ENCODE results near the gene HOXC12. TPM values are rescaled to one million over a fixed set of nuclear protein-coding genes. Genes with fewer than 3 reads are reported as not detected.

HOXC12 gene
- total RNA-seq, 1 donor from 2014 or later: not detected

DNA sequence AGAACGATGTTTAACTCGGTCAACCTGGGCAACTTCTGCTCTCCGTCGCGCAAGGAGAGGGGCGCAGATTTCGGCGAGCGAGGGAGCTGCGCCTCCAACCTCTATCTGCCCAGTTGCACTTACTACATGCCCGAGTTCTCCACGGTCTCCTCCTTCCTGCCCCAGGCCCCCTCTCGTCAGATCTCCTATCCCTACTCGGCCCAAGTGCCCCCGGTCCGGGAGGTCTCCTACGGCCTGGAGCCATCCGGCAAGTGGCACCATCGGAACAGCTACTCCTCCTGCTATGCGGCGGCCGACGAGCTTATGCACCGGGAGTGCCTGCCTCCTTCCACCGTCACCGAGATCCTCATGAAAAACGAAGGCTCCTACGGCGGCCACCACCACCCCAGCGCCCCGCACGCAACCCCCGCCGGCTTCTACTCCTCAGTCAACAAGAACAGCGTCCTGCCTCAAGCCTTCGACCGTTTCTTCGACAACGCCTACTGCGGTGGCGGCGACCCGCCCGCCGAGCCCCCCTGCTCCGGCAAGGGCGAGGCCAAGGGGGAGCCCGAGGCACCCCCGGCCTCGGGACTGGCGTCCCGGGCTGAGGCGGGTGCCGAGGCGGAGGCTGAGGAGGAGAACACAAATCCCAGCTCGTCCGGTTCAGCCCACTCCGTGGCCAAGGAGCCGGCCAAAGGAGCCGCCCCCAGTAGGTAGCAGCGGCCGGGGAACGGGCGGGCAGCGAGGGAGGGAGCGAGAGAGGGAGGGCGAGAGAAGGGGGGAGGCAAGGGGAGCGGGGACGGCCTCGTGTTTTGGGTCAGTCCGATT is 18.7 kb downstream of the HOXC12 start:
- no peak for DNase-seq (ENCODE audit: low spot score, unreplicated experiment)
- no peaks in the 10 kb centered on the region for H3K36me3 Mint-ChIP-seq (ENCODE audit: insufficient read depth)
- no peaks in the 10 kb centered on the region for H3K9me3 Mint-ChIP-seq (ENCODE audit: low read depth)
- H3K27me3 Mint-ChIP-seq: peaks cover 93% of the 10 kb centered on the region
- no peak overlapping the region for H3K4me3 Mint-ChIP-seq (ENCODE audit: low read depth)
- no peaks in the 10 kb centered on the region for H3K4me1 Mint-ChIP-seq (ENCODE audit: low read depth)
- TF ChIP-seq, protein P1, sequence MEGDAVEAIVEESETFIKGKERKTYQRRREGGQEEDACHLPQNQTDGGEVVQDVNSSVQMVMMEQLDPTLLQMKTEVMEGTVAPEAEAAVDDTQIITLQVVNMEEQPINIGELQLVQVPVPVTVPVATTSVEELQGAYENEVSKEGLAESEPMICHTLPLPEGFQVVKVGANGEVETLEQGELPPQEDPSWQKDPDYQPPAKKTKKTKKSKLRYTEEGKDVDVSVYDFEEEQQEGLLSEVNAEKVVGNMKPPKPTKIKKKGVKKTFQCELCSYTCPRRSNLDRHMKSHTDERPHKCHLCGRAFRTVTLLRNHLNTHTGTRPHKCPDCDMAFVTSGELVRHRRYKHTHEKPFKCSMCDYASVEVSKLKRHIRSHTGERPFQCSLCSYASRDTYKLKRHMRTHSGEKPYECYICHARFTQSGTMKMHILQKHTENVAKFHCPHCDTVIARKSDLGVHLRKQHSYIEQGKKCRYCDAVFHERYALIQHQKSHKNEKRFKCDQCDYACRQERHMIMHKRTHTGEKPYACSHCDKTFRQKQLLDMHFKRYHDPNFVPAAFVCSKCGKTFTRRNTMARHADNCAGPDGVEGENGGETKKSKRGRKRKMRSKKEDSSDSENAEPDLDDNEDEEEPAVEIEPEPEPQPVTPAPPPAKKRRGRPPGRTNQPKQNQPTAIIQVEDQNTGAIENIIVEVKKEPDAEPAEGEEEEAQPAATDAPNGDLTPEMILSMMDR (IDR thresholded peaks at IDR 0.05; ENCODE audit: unreplicated experiment): no peak
- no peak overlapping the region for H3K27ac Mint-ChIP-seq

DNA sequence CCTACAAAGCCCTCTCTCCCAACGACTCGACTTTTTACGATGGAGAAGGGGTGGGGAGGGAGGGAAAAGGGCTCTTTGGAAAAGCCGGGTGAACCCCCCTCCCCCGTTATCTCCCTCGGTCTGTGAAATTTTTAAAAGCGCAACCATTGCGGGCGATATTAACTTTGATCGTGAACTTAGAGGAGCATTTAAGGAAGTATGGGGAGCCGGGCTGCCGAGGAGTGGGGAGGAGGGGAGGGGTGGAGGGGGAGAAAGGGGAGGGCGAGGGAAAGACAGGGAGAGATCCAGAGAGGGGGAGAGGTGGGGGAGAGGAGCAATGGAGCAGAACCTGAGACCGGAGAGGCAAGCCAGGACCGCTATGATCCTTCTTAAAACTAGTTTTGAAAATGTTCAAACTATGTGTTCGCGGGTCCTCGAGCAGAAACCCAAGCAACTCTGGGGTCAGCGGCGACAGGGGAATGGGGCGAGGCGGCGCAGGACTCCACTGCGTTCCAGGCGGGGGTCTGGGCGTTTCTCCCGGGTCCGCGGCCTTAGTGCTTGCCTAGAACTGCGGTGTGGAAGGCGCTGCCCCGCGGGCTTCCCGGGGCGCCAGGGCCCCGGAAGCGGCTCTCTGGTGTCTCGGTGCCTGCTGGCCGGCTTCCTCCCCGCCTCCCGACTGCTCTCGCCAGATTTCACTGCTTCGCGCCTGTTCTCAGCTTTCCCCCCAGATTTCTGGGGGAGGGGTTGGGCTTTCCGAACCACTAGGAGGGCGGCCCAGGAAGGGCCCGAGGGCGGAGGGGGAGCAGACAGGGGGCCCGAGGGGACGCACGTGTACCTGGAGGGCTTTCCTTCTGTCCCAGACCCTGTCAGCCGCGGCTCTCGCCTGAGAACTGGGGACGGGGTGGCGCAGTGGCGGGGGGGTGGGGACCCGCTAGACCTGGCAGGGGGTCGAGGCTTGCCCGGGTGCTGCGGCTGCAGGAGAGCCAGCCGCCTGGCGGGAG is 19.7 kb downstream of the HOXC12 start, which contains the start of gene HOTAIR:
HOTAIR (minus strand) TSS at position 871 of the 980 bp plus-strand sequence.
- peak within 1 kb of the TSS; percentile 79 for H3K27ac Mint-ChIP-seq
- H3K4me3 Mint-ChIP-seq (ENCODE audit: low read depth): no peak within 1 kb of the TSS
- no peaks in the 10 kb centered on the region for H3K4me1 Mint-ChIP-seq (ENCODE audit: low read depth)
- H3K36me3 Mint-ChIP-seq (ENCODE audit: insufficient read depth): no peaks in the 10 kb centered on the region
- H3K9me3 Mint-ChIP-seq (ENCODE audit: low read depth): no peaks in the 10 kb centered on the region
- no peak for DNase-seq (ENCODE audit: low spot score, unreplicated experiment)
- H3K27me3 Mint-ChIP-seq: peaks cover 93% of the 10 kb centered on the region
- TF ChIP-seq, protein P1 (IDR thresholded peaks at IDR 0.05; ENCODE audit: unreplicated experiment): no peak

DNA sequence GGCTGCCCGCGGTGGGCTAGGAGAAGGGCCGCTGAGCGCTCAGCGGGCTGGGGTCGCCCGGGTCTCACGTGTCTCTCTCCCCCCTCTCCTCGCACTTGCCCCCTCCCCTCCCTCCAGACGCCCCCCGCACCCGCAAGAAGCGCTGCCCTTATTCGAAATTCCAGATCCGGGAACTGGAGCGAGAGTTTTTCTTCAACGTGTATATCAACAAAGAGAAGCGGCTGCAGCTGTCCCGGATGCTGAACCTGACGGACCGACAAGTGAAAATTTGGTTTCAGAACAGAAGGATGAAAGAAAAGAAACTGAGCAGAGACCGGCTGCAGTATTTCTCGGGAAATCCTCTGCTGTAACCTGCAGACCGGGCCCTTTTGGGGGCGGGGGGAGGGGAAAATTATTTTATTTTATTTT is 20.4 kb downstream of the HOXC12 start:
- H3K4me1 Mint-ChIP-seq (ENCODE audit: low read depth): no peaks in the 10 kb centered on the region
- H3K27me3 Mint-ChIP-seq: peaks cover 93% of the 10 kb centered on the region
- no peaks in the 10 kb centered on the region for H3K36me3 Mint-ChIP-seq (ENCODE audit: insufficient read depth)
- DNase-seq (ENCODE audit: low spot score, unreplicated experiment): no peak
- H3K9me3 Mint-ChIP-seq (ENCODE audit: low read depth): no peaks in the 10 kb centered on the region
- TF ChIP-seq, protein P1 (IDR thresholded peaks at IDR 0.05; ENCODE audit: unreplicated experiment): no peak
- no peak overlapping the region for H3K27ac Mint-ChIP-seq
- H3K4me3 Mint-ChIP-seq (ENCODE audit: low read depth): no peak overlapping the region

DNA sequence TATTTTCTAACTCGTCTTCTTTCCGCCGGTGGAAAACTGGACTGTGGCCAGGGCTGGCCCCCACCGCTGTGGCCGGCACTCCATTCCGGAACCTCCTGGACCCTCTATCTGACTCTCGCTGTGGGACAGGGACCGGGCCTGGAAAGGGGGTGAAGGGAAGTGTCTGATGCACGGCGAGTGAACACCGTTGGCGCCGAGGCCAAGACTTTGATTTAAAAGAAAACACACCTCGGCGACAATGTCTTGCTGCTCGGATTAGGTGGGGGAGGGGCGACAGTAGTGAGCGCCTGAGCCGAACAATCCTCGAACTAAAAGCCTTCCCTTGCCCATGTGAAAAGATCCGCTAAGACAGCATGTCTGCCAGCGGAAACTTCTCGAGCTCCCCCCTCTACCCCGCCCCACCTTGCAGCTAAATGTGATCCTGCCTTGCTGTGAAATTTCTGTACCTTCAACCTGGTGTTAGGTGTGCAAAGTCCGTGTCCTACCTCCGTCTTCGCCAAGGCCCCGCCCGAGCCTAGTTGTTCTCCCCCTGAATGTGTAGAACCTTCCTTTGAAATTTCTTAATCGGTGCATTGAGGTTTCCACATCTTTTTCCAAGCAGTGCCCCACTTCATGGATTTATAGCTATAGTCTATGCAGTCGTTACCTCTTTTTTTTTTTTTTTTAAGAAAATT is 20.9 kb downstream of the HOXC12 start:
- H3K4me3 Mint-ChIP-seq (ENCODE audit: low read depth): no peak overlapping the region
- DNase-seq (ENCODE audit: low spot score, unreplicated experiment): no peak

More for the DNA sequence above, 20.9 kb downstream of the HOXC12 start:
- no peaks in the 10 kb centered on the region for H3K9me3 Mint-ChIP-seq (ENCODE audit: low read depth)
- H3K27ac Mint-ChIP-seq: peak overlapping the region; percentile 79
- H3K27me3 Mint-ChIP-seq: peaks cover 93% of the 10 kb centered on the region
- TF ChIP-seq, protein P1 (IDR thresholded peaks at IDR 0.05; ENCODE audit: unreplicated experiment): no peak
- no peaks in the 10 kb centered on the region for H3K36me3 Mint-ChIP-seq (ENCODE audit: insufficient read depth)
- H3K4me1 Mint-ChIP-seq (ENCODE audit: low read depth): no peaks in the 10 kb centered on the region

Measured in progenitor cell of endocrine pancreas (in vitro differentiated cells).